Sigmoid colon (tissue), 7 donors: ENCODE data around the gene EEF1A2. TPM values are rescaled to one million over a fixed set of nuclear protein-coding genes. Genes with fewer than 3 reads are reported as not detected.
A peak's percentile ranks its signal among the peaks of the same experiment; 100 is the strongest.

Experiments
- DNase-seq: peaks from one replicate; pipeline ENCODE4 v3.0.0-alpha.2; 2019
- H3K27ac ChIP-seq, 4 donors: fragments of 200-600 bp; sonication (generic); one replicate each; pipeline ENCODE4 v1.5.1; 2016 to 2019; ENCODE audit warnings: mild to moderate bottlenecking in 1 of 4
- H3K27me3 ChIP-seq, 3 donors: fragments of 200-600 bp; sonication (generic); one replicate each; pipeline ENCODE4 v1.5.1; 2019; ENCODE audit warnings: mild to moderate bottlenecking in 1 of 3
- H3K36me3 ChIP-seq, 4 donors: fragments of 200-600 bp; sonication (generic); one replicate each; pipeline ENCODE4 v1.5.1; 2016 to 2019
- H3K4me1 ChIP-seq, 4 donors: fragments of 200-600 bp; sonication (generic); one replicate each; pipeline ENCODE4 v1.5.1; 2017 to 2019
- H3K4me3 ChIP-seq, 4 donors: fragments of 200-600 bp; sonication (generic); one replicate each; pipeline ENCODE4 v1.5.1; 2017 to 2019; ENCODE audit warnings: mild to moderate bottlenecking in 2 of 4, moderate library complexity in 1 of 4
- H3K9me3 ChIP-seq, 4 donors: fragments of 200-600 bp in 3 of 4; sonication (generic) in 3 of 4; one replicate each; pipeline versions ENCODE4 v1.5.1 to v1.6.1; 2013 to 2019
- EP300 ChIP-seq, 4 donors: sonication (generic); formaldehyde crosslinking; IDR thresholded peaks; one replicate each; pipeline ENCODE4 v1.6.1; 2017; ENCODE audit warnings: antibody characterized with exemption in 4 of 4
- POLR2A ChIP-seq, 2 donors: fragments of 450-650 bp; IDR thresholded peaks; one replicate each; pipeline ENCODE4 v1.6.1; 2016; ENCODE audit warnings: antibody characterized with exemption in 2 of 2, mild to moderate bottlenecking in 2 of 2, moderate library complexity in 2 of 2
- POLR2AphosphoS5 ChIP-seq, 4 donors: sonication (generic); formaldehyde crosslinking; IDR thresholded peaks; one replicate each; pipeline ENCODE4 v1.6.1; 2017; ENCODE audit warnings: antibody characterized with exemption in 4 of 4
- WGBS, 2 donors: extraction: QIAGEN DNeasy Blood & Tissue Kit; methylation state at CpG; one replicate each; pipeline ENCODE4 v1.1.7; 2013; 5-methylcytosine and 5-hydroxymethylcytosine counted together
- intact Hi-C: fragments of 100-400 bp; cut with DNase I; formaldehyde crosslinking; loops from one replicate; pipeline ENCODE4 v1.15.1; 2023
- polyA plus RNA-seq, 3 donors: library from polyadenylated mRNA; stranded (reverse); fragments of 200-250 nt; gene quantifications; one replicate each; pipeline ENCODE4 v1.2.3, GENCODE V29; 2013
- total RNA-seq, 4 donors: library from RNA; depleted of rRNA; stranded (reverse); fragments of >200 nt; gene quantifications; one replicate each; pipeline ENCODE4 v1.1.0, GENCODE V29; 2016
- TF ChIP-seq, protein P1 (sequence below), 4 experiments: fragments of 450-650 bp in 3 of 4; fragments of 200-600 bp in 1 of 4; IDR thresholded peaks; one replicate each; pipeline ENCODE4 v1.5.1; 2016 to 2019; ENCODE audit warnings: antibody characterized with exemption in 4 of 4, mild to moderate bottlenecking in 3 of 4, moderate library complexity in 2 of 4
- donor health status: healthy with polysubstance abuse.
- donor health status: Bipolar disorder and iron deficiency.
- donor health status: healthy.

The EEF1A2 gene
- total and polyA plus RNA-seq, 7 donors: 2.8 to 14.3 (median 7.8) TPM

DNA sequence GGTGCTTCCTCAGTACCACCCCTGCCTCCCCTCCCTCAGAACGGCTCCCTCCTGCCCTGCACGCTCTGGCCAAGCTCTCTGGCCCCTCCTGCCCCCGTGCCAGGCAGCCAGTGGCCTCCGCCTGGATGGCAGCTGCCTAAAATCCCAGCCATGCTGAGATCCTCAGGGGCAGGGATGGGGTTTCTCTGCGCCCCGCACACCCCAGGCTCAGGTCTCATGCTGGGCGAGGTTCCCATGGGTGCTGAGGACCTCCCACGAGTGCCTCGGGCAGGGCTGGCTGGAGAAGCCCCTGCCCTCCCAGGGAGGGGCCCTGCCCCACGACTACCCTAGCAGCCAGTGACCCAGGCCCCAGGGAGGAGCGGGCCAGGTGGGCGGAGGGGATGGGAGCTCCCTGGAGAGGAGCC lies 35.5 kb upstream of the EEF1A2 start:
- no peak overlapping the region for H3K27ac ChIP-seq
- H3K27me3 ChIP-seq: peaks cover 13 to 53% (median 41%) of the 10 kb centered on the region in 3 donors
- no peak for TF ChIP-seq POLR2A (IDR thresholded peaks at IDR 0.05)
- H3K9me3 ChIP-seq: no peaks in the 10 kb centered on the region
- H3K4me3 ChIP-seq: no peak overlapping the region
- DNase-seq: no peak
- peaks cover 0 to 11% (median 9%) of the 10 kb centered on the region in 4 donors for H3K4me1 ChIP-seq
- no peaks in the 10 kb centered on the region for H3K36me3 ChIP-seq
- 34 to 67% methylated on average over 12 of the region's 12 CpGs for WGBS, 2 donors
- intact Hi-C loops: no loop called here

DNA sequence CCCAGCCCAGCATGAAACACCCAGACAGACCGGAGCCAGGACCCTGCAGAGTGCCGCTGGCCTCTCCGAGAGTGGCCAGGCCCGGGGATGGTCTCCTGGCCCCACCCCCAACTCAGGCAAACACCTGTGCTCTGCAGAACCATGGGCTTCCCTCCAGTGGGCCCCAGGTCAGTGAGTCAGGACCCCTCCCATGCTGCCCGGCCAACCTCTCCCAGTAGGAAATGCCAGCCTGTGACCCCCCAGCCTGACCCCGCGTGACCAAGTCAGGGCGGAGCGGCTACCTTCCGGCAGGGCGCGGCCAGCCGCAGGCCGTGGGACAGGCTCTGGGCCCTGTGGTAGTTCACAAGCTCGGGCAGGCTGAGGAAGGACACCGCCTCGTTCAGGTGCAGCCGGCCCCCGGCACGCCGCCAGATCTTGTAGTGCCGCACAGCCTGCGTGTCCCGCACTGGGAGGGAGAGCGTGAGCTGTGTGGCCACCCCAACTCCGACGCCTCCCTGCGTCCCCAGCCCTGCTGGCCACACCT lies 35.0 kb upstream of the EEF1A2 start:
- no peak overlapping the region for H3K4me3 ChIP-seq
- intact Hi-C loops: no loop called here
- no peaks in the 10 kb centered on the region for H3K36me3 ChIP-seq
- WGBS, 2 donors: 20 to 60% methylated on average over 28 of the region's 28 CpGs
- no peak for DNase-seq
- peaks cover 0 to 11% (median 9%) of the 10 kb centered on the region in 4 donors for H3K4me1 ChIP-seq
- peaks cover 13 to 53% (median 41%) of the 10 kb centered on the region in 3 donors for H3K27me3 ChIP-seq
- no peaks in the 10 kb centered on the region for H3K9me3 ChIP-seq
- TF ChIP-seq EP300 (IDR thresholded peaks at IDR 0.05): no peak
- TF ChIP-seq POLR2AphosphoS5 (IDR thresholded peaks at IDR 0.05): no peak
- peak in 1 of 2 donors; percentile 48 for TF ChIP-seq POLR2A (IDR thresholded peaks at IDR 0.05)
- TF ChIP-seq, protein P1, sequence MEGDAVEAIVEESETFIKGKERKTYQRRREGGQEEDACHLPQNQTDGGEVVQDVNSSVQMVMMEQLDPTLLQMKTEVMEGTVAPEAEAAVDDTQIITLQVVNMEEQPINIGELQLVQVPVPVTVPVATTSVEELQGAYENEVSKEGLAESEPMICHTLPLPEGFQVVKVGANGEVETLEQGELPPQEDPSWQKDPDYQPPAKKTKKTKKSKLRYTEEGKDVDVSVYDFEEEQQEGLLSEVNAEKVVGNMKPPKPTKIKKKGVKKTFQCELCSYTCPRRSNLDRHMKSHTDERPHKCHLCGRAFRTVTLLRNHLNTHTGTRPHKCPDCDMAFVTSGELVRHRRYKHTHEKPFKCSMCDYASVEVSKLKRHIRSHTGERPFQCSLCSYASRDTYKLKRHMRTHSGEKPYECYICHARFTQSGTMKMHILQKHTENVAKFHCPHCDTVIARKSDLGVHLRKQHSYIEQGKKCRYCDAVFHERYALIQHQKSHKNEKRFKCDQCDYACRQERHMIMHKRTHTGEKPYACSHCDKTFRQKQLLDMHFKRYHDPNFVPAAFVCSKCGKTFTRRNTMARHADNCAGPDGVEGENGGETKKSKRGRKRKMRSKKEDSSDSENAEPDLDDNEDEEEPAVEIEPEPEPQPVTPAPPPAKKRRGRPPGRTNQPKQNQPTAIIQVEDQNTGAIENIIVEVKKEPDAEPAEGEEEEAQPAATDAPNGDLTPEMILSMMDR (IDR thresholded peaks at IDR 0.05): no peak
- no peak overlapping the region for H3K27ac ChIP-seq

DNA sequence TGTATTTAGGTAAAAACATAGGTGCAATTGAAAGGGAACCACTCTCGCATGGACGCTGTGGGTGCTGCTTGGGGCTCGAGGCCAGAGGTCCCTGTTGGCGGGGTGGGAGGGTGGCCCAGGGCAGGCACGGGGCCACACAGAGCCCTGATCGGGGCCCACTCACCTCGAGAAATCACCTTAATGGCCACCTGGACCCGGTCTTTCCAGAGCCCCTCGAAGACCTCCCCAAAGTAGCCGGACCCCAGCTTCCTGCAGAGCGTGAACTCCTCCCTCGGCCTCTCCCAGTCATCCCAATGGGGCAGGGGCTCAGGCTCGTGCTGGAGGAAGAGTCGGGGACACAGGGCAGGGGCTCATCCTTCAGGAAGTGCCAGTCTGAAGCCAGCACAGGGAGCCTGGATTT lies 34.5 kb upstream of the EEF1A2 start:
- H3K4me1 ChIP-seq: peaks cover 0 to 10% (median 9%) of the 10 kb centered on the region in 4 donors
- no peaks in the 10 kb centered on the region for H3K9me3 ChIP-seq
- intact Hi-C loops: no loop called here
- peaks cover 13 to 53% (median 41%) of the 10 kb centered on the region in 3 donors for H3K27me3 ChIP-seq
- H3K36me3 ChIP-seq: no peaks in the 10 kb centered on the region
- no peak overlapping the region for H3K4me3 ChIP-seq
- no peak for DNase-seq
- H3K27ac ChIP-seq: no peak overlapping the region
- 86 to 87% methylated on average over 14 of the region's 14 CpGs for WGBS, 2 donors
- no peak for TF ChIP-seq POLR2AphosphoS5 (IDR thresholded peaks at IDR 0.05)
- no peak for TF ChIP-seq EP300 (IDR thresholded peaks at IDR 0.05)
- TF ChIP-seq POLR2A (IDR thresholded peaks at IDR 0.05): no peak
- TF ChIP-seq, protein P1 (IDR thresholded peaks at IDR 0.05): no peak

DNA sequence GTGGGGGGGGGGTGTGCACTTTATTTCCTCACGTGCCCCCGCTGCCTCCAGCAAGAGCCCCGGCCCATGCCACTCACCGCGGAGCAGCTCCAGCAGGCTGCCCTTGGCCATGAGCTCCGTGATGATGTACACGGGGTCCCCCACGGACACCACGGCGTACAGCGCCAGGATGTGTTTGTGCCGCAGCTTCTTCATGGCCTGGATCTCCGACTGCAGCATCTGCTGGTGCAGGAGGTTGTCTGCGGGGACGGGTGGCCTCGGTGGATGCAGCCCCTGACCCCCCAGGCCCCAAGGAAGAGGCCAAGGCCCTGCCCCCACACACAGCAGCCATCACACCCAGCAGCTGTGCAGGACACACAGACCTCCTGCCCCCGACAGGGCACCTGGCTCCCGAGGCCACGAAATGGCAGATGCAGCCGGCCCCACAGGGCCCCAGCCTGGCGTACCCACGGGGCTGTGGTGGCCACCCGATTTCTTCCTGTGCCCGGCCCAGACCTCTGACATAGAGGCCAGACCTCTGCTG lies 33.6 kb upstream of the EEF1A2 start:
- intact Hi-C loops: no loop called here
- Histone ChIP-seq H3K4me1 (peaks cover 0 to 1% (median under 1%) of the 10 kb centered on the region in 4 donors), H3K27me3 (peaks cover 11 to 49% (median 40%) of the 10 kb centered on the region in 3 donors)

DNA sequence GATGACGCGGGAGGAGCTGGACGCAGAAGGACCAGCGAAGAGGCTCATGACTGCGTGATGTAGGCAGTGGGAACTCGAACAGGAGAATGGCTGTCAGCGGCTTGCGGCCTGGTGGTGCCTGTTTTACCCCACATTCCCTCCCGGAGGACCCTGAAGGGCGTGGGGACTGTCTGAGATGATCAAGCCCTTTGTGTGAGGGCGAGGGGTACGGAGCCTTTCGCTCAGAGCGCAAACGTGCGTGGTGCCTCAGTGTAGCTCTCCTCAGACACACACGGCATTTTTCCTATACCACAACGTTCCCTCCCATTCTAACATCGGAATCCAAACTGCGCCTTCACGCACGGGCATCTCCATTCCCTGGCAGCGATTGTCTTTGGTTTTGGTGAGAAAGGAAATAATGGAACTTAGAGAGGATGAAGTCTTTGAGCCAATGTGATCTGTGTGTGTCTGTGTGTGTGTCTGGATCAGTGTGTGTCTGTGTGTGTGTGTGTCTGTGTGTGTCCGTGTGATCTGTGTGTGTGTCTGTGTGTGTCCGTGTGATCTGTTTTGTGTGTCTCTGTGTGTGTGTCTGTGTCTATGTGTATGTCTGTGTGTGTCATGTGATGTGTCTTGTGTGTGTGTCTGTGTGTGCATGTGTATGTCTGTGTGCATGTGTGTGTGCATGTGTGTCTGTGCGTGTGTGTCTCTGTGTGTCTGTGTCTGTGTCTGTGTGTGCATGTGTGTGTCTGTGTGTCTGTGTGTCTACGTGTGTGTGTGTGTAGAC lies 33.0 kb upstream of the EEF1A2 start:
- WGBS, 2 donors: 87 to 88% methylated on average over 27 of the region's 27 CpGs
- H3K4me3 ChIP-seq: no peak overlapping the region
- no peaks in the 10 kb centered on the region for H3K4me1 ChIP-seq
- H3K36me3 ChIP-seq: no peaks in the 10 kb centered on the region
- H3K9me3 ChIP-seq: no peaks in the 10 kb centered on the region
- intact Hi-C loops: no loop called here
- peaks cover 11 to 43% (median 34%) of the 10 kb centered on the region in 3 donors for H3K27me3 ChIP-seq
- no peak overlapping the region for H3K27ac ChIP-seq
- TF ChIP-seq, protein P1 (IDR thresholded peaks at IDR 0.05): no peak
- TF ChIP-seq POLR2AphosphoS5 (IDR thresholded peaks at IDR 0.05) (peak in 1 of 4 donors; percentile 6), EP300 (IDR thresholded peaks at IDR 0.05) (no peak), POLR2A (IDR thresholded peaks at IDR 0.05) (no peak)
- DNase-seq: no peak

More for the DNA sequence above, 33.6 kb upstream of the EEF1A2 start:
- H3K4me3 ChIP-seq: no peak overlapping the region
- no peak overlapping the region for H3K27ac ChIP-seq
- TF ChIP-seq EP300 (IDR thresholded peaks at IDR 0.05) (no peak), POLR2AphosphoS5 (IDR thresholded peaks at IDR 0.05) (no peak), POLR2A (IDR thresholded peaks at IDR 0.05) (no peak)
- TF ChIP-seq, protein P1 (IDR thresholded peaks at IDR 0.05): no peak
- DNase-seq: no peak
- no peaks in the 10 kb centered on the region for H3K36me3 ChIP-seq
- 81 to 88% methylated on average over 24 of the region's 24 CpGs for WGBS, 2 donors
- H3K9me3 ChIP-seq: no peaks in the 10 kb centered on the region
